ENCODE results near the gene TRPC4.

TRPC4 gene

DNA sequence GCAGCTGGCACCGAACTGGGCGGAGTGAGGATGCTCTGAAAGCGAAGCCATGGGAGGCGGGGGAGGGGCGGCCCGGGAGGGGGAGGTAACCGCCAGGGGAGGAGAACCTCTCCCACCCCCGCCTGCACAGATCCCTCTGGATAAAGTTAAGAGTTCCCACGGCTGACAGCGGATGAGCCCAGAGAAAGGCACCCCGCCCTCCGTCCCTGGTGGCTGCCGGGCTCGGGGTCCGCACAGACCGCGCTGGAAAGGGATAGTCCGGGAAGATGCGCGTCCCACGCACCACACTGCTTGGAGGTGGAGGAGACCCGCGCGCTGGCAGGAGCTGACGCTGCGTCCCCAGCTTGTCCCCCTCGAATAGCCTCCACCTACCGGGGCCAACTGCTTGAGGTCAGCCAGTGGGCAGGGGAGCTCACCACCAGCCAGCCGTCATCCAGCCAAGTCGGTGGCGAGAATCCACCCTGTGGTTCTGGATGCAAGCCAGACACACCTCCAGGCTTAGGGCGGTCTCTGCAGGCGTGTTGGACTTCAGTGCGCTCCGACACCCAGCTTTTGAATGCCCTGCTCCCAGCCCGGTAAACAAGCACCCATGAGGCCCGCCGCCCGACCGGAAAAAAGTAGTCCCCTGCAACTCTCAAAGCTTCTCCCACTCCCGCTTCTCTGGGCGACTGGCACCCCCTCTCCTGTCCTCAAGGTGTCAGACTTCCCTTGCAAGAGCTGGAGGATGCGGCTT lies at the start of gene TRPC4:
Gene TRPC4, minus strand, starts transcription at position 17 of the 733 bp plus-strand sequence. CDS start 86,439 bp downstream, outside the sequence.
- no peak for DNase-seq

DNA sequence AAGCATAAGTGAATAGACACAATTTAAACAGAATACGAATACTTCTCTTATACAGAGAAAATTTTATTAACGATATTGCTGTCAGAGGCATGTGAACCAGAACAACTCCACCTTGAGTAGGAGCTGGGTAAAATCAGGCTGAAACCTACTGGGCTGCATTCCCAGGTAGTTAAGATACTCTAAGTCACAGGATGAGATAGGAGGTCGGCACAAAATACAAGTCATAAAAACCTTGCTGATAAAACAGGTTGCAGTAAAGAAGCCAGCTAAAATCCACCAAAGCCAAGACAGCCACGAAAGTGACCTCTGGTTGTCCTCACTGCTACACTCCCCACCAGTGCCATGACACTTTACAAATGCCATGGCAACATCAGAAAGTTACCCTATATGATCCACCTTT lies 49.2 kb upstream of the TRPC4 start:
- no peak for DNase-seq

DNA sequence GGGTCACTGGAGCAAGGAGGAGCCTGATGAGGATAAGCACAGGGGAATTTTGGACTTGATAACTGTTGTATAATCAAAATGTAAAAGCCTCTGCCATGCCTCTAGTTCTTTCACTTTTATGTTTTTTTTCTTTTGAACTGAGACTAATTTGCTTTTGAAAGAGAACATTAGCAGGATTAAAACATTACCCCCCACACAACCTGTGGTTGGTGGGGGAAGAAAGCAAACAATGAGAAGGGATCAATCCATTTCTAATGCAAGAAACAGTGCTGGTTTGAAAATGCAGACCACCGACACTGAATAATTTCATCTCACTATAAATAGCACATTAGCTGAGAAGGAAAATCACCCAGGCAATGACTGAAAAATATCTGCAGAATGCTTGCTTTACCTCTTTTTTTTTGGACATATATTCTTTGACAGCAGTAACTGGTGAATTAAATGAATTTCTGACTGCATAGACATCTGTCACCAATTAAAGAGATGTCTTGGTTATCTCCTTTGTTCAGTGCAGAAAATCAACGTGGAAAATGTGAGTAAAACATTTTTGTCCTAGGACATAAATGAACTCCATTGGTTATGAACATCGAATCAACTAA lies 48.6 kb upstream of the TRPC4 start:
- DNase-seq = no peak

DNA sequence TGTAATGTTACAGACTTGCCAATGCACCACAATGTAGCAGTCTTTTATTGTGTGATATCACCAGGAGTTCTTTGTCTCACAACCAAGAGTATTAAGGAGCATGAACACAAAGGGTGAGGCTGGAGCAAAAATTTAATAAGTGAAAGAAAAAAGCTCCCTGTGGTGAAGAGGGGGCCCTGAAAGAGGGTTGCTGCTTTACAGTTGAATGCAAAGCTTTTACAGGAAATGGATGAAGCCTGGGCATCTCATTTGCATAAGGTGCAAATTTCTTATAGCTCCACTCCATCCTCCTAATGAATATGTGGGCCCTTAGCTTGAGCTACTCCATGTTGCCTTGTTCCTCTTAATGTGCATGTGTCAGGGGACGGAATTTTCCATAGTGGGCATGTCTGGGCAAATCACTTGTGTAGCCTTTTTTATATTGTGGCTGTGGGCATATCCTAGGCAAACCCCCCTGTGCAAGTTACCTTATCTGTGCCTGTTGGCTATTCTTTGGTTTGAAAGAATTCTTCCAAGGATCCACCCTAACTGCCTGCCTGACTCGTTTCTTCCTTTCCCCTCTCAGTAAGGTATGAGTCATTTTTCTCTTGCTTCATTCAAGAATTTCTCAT lies 45.3 kb upstream of the TRPC4 start:
- peak; percentile 4 for DNase-seq

DNA sequence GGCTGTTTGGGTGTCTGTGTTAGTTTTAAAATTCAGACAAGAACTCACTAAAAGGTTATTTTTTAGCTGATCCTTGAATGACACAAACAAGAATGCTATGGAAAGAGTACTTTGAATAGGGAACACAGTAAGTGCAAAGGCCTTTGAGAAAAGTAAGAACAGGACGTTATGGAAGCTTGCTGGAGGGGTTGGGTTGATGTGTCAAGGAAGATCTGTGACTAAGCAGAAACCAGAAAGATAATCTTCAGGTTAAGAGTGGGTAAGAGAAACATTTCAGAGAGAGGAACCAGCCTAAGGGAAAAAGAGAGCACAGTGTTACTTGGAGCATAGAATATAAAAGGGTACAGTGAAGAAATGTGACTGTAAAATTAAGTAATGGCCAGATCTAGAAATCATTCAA lies 41.2 kb upstream of the TRPC4 start:
- no peak for DNase-seq

DNA sequence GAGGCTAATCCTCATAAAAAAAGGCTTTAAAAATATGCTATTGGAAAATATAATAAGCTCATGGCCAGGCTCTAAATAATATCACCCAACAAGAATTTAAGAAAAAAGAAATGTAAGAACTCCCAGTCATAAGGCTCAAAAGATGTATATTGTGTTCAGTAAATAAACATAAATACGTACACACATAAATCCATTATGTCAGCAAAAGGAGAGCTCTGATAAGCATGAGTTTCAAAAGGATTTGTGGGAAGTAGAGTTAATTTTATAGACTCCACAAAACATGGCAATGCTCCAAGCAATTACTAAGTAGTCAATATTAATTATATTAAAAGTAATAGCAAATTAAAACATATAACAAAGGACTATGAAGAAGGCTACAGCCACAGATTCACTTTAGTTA lies 37.3 kb upstream of the TRPC4 start:
- DNase-seq = no peak

DNA sequence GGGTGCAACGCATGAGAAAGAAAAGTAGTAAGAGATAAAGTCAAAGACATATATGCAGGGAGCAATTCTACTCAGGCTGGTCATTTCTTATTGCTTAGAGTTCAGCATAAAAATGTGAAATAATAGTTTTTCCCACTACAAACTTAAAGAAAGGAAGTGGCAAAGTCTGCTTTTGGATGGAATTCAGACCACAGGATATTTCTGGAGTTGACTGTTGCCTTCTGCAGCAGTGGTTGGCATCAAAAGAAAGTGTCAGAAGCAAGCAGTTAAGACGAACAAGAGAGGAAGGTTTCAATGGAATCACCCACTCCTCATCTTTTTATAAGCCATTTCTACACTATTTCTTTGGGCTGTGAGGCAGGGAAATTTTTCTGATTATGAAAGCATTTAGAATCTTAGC lies 36.2 kb upstream of the TRPC4 start:
- DNase-seq = no peak

DNA sequence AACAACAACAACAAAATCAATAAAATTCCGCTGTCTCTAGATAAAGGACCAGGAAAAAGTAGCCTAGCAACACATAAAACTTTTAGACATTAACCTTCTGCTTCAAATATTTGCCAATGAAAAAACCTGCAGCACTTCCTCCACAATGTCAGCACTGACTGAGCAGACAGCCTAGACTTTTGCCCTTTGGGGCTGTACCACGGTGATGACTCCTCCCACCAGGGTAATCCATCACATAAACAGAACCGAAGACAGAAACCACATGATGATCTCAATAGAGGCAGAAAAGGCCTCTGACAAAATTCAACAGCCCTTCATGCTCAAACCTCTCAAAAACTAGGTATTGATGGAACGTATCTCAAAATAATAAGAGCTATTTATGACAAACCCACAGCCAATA lies 30.2 kb upstream of the TRPC4 start:
- DNase-seq = no peak

DNA sequence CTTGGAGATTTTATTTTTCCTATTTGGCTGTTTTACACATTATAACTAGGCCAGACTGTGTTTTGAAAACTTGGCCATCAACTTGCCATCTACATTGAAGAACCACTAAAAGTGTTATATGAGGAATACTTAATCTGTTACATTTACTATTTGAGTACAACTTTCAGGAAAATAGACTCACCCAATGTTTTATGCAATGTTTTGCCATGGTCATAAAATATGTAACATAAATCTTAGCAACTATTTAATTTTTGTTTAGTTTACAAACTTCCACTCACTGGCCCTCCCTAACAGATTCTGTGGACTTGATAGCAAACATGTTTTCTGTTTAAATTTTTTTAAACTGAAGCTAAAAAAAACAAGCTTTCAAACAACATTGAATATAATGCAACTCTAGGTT lies 23.7 kb upstream of the TRPC4 start:
- no peak for DNase-seq

DNA sequence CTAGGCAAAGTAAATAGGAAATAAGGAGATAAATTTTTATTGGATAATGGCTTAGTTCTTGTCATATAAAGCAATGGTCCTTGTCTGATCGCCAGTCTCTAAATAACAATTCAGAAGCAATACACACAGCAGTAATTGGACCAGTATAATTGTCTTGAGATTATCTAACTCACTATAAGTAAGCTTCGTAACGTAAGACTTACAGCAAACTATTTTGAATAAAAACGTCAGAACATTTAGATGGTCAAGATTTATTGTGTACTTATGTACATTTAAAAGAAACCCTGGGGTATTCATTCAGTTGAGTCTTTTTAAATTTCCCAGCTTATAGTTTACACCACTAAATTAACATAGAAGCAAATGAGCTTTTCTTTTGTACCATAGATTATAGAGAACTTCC lies 20.2 kb upstream of the TRPC4 start:
- DNase-seq = no peak

DNA sequence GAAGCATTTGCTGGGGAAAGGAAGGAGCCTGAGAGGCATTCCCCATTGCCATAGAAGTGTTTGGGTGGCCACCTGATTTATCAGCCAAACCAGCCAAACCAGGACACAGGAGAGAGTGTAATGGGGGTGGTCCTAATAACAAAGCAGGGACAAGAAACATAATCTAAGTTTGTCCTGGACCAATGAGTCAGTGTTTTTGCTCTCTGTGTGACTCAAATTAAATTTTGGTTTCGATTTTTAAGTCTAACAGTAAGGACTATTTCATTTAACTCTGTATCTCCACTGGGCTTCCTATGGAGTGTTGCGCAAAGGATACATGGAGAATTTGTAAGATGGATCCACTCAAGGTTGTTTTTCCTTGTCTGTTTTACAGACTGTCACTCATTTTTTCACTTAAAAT lies 19.5 kb upstream of the TRPC4 start:
- DNase-seq = no peak

DNA sequence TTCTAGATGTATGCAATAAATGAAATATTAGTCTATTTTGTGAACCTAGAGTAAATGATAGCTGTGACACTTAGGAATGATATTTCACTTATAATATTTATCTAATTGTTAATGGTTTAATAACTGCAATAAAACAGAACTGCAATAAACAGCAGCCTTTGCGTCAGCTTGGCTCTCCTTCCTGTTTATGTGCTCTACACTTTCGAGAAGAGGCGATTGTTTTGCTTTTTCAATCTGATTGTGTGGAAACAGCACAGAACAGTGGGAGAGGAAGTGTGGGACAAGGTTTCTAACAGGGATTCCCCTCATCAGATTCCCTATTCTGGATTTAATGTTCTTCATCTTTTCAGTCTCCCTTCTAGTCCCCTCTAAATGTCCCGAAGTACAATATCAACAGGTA lies 17.3 kb upstream of the TRPC4 start:
- DNase-seq = peak; percentile 2

DNA sequence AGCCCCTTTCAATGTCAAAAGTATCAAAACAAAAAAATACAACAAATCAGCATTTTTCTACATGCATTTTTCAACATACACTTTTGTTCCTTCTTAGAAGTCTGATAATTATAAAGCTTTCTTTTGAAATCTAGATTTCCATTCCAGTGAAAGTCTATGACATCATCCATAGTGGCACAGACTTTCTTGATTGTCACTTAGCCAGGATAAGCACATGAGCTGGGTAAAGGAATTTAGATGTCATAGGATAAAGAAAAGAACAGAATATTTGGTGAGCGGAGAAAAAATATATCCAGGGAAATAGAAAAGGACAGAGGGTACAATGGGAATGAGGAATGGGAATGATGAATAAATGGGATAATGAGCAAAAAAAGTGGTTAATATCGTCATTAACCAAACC lies 15.1 kb upstream of the TRPC4 start:
- DNase-seq = no peak

DNA sequence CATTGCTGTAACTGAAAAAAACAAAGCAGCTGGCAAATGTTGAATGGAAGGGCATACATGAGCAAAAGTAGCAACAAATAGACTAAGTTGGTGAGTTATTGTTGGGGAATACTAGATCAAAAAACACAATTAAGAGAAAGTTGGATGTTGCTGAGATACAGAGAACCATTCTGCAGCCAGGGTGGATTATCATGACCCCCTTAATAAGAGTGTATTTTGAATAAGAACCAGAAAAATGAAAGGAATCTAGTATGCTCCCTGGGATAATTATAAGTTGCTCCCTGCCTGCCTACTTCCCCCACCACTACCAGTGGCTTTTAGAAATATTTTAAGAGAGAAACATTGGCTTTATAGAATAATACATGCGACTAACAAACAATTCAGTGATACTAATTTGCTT lies 14.5 kb upstream of the TRPC4 start:
- no peak for DNase-seq

DNA sequence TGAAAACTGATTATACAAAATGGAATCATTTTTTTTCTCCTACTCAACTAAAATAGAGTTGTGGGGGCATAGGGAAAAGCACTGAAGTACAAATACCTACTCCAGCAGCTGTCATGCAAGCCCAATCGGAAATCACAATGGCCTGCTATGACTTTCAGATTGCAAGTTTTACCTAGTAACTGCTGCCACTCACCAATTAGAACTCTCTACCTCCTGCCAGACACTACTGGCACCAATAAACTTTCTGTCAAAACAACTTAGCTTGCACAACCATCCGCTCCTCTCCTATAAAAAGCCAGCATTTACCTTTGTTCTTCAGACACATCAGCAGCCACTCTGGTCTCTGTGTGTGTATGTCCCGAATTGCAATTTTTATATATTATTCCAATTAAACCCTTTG lies 9.3 kb upstream of the TRPC4 start:
- DNase-seq = no peak

DNA sequence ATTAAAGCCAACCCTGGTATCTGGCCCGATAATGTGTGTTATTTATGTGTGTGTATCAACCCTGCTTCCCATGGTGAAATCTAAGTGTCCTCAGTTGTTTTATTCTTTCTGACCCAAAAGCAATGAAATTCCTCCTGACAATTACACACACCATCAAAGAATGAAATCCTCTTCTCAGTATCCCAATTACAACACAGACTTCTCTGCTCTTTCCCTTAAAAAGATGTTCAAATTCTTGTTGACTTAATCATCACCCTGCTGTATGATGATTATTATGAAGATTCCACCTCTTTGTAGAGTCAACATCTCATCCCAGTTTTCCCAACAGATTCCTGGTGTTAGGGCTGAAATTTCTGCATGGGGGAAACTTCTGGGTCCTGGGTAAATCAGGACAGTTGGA lies 8.9 kb upstream of the TRPC4 start:
- DNase-seq = no peak

DNA sequence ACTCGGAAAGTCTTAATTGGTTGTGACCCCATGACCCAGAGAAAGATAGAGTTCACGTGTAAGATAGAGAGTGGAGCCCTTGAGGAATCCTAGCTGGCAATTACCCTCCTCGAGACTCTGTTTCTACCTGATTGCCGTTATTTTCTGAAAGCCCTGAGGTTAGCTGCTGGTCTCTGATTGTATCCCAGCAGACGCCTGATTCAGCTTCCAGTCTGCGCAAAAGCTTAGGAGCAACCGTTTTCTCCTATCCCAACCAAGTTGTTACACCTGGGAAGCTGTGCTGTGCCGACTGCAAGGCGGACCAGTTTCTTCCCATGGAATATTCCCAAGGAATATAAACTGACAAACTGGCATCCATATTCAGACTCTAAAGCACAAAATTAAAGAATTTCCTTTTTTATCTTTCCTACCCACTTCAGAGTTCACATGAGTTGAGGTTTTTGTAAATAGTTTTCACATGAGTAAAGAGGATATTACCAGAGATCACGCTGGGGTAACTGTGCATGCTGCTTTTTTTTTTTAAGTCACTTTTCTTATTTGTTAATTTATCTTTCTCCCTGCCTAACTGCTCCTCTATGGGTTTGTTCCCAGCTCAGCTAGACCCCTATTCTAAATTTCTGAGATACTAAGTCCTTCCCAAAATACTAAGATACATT lies 1.5 kb upstream of the TRPC4 start:
- no peak for DNase-seq

DNA sequence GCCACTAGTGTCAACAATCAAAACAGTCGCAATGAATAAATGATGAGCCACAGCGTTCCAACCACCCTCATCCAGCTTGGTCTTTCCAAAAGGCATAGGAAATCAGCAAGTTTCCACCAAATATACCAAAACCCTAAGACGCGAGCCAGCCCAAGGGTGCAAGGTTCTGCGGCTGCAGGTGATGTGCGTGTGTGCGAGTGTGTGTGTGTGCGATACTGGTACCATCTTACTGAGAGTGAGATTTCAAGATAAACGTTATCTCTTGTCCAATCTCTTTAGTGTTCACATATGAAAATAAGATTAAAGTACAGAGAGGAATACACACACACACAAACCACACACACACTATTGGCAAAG lies 895 bp upstream of the TRPC4 start:
- no peak for DNase-seq

DNA sequence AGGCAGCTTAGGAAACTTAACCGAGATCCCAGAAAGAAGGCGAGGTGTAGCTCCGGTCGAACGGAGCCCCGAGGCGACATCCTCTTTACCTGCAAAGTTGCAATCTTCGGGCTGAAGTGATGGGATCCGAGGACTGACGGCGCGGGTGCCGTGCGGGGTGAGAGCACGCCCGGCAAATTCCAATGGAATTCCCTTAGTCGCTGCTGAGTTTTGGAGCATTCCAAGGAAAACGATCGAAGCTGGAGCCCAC lies 141 bp downstream of the TRPC4 start:
- DNase-seq = no peak

DNA sequence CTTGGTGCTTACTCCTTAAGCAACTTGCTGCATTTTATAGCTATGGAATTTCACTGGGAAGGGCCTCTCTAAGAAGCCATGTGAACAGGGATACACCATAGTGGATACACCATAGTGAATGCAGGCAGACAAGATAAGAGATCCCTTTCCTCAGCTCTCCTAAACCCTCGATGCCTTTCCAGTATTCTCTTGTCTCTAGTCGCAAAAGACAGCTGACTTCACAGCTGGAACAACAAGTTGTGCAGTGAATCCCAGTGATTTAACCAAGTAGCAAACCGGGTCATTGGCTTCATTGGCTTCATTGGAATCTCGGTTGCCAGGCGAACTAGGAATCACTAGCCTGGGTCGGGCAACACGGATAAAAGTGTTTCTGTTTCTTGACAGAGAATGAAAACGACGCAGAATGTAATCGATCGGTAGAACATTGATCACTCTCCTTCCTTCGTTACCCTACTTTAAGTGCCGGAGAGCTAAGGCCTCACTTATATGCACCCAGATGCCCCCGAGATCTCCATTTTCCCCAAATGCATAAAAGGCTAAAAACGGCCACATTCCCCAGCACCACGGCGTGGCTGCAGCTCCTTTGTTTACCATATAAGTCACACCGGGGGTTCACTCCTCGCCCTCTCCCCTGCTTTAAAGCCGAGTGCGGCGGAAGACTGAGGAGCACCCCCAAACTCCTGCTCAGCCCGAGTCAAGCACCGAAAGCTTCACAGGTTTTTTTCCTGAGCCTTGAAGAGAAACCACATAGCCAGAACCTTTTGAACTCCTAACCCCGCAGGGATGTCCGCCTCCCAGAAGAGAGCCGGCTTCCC lies 674 bp downstream of the TRPC4 start:
- DNase-seq = no peak

DNA sequence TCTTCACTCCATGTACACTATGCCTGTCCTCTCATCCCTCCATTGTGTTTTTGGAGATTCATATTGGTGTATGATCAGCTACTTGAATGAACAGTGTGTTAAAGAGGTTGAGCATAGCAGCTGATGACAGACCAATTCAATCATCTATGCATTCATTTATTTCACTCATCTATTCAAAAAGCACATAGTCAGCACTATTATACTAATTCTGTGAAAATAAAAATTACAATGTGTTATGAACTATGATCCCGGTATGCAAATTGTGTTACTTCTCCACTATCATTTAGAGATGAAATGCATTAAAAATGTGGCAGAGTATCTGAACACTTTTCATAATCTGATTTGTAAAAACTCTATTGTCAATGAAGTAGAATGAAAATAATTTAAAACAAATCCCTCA lies 5.9 kb downstream of the TRPC4 start:
- no peak for DNase-seq

DNA sequence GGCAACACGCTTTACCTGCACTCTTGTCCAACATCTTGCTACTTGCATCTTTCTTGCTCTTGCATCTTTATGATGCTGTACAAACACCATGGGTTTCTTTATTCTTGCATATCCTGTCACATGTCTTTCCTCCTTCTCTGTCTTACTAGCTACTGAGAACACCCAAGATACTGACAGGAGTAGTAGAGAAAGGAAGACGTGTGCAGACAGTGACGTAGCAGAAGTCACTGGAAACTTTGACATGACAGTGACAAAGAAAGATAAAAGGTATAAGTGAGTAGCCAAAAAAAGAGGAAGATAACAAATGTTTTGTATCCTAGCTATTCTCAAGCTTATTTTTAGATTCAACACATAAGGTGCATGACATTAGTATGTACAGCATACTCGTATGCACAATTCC lies 34.2 kb downstream of the TRPC4 start:
- no peak for DNase-seq

DNA sequence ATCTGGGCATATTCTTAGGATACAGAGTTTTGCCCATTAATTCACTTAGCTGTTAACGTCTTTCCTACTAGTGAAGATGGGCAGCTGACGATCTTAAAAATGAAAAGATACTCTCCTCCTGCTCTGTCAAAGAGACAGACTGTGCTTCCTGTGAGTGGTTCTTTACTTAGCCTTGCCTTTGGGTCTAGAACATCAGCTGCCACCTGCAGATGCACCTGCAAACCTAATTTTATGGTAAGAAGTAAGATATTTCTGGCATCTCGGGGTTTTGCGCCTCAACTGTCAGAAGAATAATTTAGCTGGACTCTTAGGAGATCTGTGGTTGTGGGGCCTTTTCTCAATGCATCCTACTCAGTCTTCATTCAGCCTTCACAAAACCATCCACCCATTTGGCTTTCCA lies 36.2 kb downstream of the TRPC4 start:
- DNase-seq = no peak

DNA sequence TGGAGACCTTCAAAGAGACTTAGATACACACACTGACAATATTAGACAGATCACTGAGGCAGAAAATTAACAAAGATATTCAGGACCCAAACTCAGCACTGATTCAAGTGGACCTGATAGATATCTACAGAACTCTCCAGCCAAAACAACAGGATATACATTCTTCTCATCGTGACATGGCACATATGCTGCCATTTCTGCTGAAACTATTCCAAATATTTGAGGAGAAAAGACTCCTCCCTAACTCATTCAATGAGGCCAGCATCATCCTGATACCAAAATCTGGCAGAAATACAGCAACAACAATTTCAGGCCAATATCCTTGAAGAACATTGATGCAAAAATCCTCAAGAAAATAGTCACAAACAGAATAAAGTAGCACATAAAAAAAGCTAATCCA lies 53.3 kb downstream of the TRPC4 start:
- DNase-seq = no peak

Measured in inflammatory macrophage treated with lipopolysaccharide for 4 hours (primary cell).